IPS-20b (cell line): Measurements from ENCODE around the gene MYL3.

Experiments
- H3K27ac ChIP-seq: one replicate; pipeline ENCODE4 v1.5.1; 2013; ENCODE audit warnings: low read length
- H3K27me3 ChIP-seq: 2 replicates; pipeline ENCODE4 v1.6.1; 2013; ENCODE audit warnings: mild to moderate bottlenecking, low read length, inconsistent platforms; ENCODE audit not compliant: insufficient read depth
- H3K36me3 ChIP-seq: 2 replicates; pipeline ENCODE4 v1.6.1; 2013; ENCODE audit warnings: low read depth, mild to moderate bottlenecking, inconsistent platforms, low read length, moderate library complexity; ENCODE audit not compliant: insufficient read depth
- H3K4me1 ChIP-seq: 2 replicates; pipeline ENCODE4 v1.6.1; 2013; ENCODE audit warnings: mild to moderate bottlenecking, control low read depth, inconsistent platforms, low read length, moderate library complexity; ENCODE audit not compliant: insufficient read depth
- H3K4me3 ChIP-seq: 2 replicates; pipeline ENCODE4 v1.5.1; 2013; ENCODE audit warnings: mild to moderate bottlenecking, low read length, inconsistent platforms
- H3K9ac ChIP-seq: 2 replicates; pipeline ENCODE4 v1.6.1; 2013; ENCODE audit warnings: low read depth, mild to moderate bottlenecking, inconsistent platforms, low read length, moderate library complexity
- H3K9me3 ChIP-seq: 2 replicates; pipeline ENCODE4 v1.6.1; 2013; ENCODE audit warnings: mild to moderate bottlenecking, low read depth, low read length, inconsistent platforms; ENCODE audit not compliant: insufficient read depth

MYL3 gene

DNA sequence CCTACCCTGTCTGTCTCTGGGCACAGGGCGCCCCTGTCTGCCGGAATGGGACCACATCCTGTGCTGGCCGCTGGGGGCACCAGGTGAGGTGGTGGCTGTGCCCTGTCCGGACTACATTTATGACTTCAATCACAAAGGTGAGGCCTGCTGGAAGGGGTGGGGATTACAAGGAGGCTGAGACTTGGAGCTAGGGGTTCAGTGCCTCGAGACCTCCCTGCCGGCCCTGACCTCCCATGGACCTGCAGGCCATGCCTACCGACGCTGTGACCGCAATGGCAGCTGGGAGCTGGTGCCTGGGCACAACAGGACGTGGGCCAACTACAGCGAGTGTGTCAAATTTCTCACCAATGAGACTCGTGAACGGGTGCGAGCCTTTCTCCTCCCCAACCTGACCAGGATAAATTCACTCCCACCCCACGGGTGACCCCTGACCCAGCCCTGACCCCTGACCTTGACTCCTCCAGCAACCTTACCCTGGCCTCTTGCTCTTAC is 34.6 kb upstream of the MYL3 start:
- Histone ChIP-seq H3K27ac (no peak overlapping the region), H3K4me1 (peaks cover 1% of the 10 kb centered on the region; the same call in 1 of the 2 replicates), H3K36me3 (no peaks in the 10 kb centered on the region), H3K9me3 (no peaks in the 10 kb centered on the region), H3K27me3 (peaks cover 15% of the 10 kb centered on the region), H3K9ac (no peak overlapping the region), H3K4me3 (no peak overlapping the region)

DNA sequence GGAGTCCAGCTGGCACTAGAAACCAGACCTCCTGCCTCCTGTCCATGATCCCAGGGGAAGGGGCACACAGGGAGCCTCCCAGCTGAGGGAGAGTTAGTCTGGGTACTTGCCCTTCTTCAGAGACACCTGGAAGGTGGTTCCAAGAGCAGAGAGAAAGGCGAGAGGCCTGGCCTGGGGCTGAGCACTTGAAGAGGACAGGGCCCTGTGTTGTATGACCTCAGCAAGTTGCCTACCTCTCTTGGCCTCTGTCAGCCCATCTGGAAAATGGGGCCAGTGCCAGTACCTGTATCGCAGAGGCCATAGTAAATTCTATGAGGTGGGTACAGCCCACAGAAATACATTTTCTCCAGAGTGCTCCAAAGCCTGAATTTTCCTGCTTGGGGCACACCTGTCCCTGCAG is 33.8 kb upstream of the MYL3 start:
- H3K9me3 ChIP-seq = no peaks in the 10 kb centered on the region
- H3K36me3 ChIP-seq = no peaks in the 10 kb centered on the region
- peaks cover 22% of the 10 kb centered on the region for H3K27me3 ChIP-seq
- no peak overlapping the region for H3K27ac ChIP-seq
- H3K9ac ChIP-seq = no peak overlapping the region
- H3K4me1 ChIP-seq = peaks cover 2% of the 10 kb centered on the region; the same call in 1 of the 2 replicates
- no peak overlapping the region for H3K4me3 ChIP-seq

DNA sequence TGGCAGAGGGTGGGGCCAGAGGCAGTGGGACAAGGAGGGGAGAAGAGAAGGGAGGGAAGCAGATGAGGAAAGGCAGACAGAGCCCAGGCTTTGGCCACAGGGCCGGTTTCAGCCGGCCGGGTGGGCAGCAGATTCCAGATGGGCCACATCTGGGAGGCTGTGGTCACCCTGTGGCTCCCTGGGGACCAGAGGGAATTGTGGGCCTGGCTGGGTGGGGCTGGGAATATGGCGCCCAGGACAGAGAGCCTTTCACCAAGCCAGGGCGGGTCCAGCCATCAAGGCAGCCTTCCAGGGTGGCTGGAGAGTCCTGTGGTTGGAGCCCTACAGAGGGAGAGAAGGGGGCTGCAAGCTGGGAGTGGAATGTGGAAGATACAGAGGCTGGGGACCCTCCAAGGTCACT is 33.1 kb upstream of the MYL3 start:
- no peak overlapping the region for H3K27ac ChIP-seq
- H3K36me3 ChIP-seq = no peaks in the 10 kb centered on the region
- no peaks in the 10 kb centered on the region for H3K9me3 ChIP-seq
- H3K4me3 ChIP-seq = no peak overlapping the region
- no peak overlapping the region for H3K9ac ChIP-seq
- H3K4me1 ChIP-seq = peaks cover 2% of the 10 kb centered on the region; the same call in 1 of the 2 replicates
- H3K27me3 ChIP-seq = peaks cover 29% of the 10 kb centered on the region

DNA sequence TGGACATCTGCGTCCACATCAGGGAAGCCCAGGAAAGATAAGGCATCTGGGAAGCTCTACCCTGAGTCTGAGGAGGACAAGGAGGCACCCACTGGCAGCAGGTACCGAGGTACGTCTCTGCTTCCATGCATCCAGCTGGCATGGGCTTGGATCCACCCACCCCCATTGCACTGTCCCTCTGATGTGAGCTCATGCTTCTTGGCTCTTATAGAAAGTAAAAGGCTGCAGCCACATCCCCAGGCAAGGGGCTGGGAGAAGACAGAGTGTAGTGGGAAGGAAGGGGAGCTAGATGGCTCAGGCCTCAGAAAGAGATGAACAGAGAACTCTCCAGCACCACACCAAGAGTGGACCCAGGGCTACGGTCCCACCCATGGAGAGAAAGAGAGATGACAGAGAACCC is 32.5 kb upstream of the MYL3 start:
- no peak overlapping the region for H3K4me3 ChIP-seq
- no peak overlapping the region for H3K27ac ChIP-seq
- no peaks in the 10 kb centered on the region for H3K36me3 ChIP-seq
- H3K9me3 ChIP-seq = no peaks in the 10 kb centered on the region
- H3K27me3 ChIP-seq = peaks cover 35% of the 10 kb centered on the region
- no peak overlapping the region for H3K9ac ChIP-seq
- H3K4me1 ChIP-seq = peaks cover 2% of the 10 kb centered on the region; the same call in 1 of the 2 replicates

DNA sequence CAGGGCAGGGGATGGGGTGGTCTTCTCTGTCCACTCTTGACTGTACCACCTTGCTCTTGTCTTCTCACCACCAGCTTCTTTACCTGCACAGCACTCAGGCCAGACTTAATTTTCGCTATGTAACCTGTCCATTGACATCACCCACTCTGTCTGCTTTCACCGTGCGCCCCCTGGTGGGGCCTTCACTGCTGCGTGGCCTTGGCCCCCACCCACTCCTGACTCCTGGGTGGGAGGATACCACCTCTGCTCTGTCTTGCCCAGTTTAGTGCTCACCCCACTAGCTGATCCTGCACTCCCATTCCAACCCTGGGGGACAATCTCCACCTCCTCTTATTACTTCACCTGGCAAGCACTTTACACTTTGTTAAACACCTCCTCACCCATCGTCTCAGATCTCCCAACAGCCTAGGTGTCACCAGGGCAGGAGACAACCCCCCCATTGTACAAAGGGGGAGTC is 32.0 kb upstream of the MYL3 start:
- Histone ChIP-seq H3K27me3 (peaks cover 40% of the 10 kb centered on the region), H3K4me3 (no peak overlapping the region), H3K4me1 (peaks cover 2% of the 10 kb centered on the region; the same call in 1 of the 2 replicates), H3K27ac (no peak overlapping the region), H3K36me3 (no peaks in the 10 kb centered on the region), H3K9ac (no peak overlapping the region), H3K9me3 (no peaks in the 10 kb centered on the region)

DNA sequence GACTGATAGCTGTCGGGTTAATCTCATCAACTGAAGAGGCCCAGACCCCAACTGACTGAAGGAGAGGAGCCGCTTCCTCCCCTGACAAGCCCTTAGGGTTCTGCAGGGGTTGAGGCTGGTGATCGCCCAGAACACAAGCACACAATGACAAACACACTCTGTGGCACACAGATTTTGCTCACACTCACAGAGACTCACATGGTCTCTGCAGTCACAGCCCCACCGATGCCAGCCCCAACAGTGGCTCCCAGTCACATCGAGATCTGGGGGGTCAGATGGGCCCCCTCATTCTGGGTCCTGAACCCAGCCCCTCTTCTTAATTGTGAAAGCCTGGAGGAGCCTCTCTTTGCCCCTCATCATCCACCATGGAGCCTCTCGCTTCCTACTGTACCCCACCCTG is 31.0 kb upstream of the MYL3 start:
- H3K9me3 ChIP-seq = no peaks in the 10 kb centered on the region
- H3K27ac ChIP-seq = no peak overlapping the region
- peaks cover 50% of the 10 kb centered on the region for H3K27me3 ChIP-seq
- H3K4me1 ChIP-seq = peaks cover 2% of the 10 kb centered on the region; the same call in 1 of the 2 replicates
- H3K36me3 ChIP-seq = no peaks in the 10 kb centered on the region
- no peak overlapping the region for H3K4me3 ChIP-seq
- H3K9ac ChIP-seq = no peak overlapping the region

DNA sequence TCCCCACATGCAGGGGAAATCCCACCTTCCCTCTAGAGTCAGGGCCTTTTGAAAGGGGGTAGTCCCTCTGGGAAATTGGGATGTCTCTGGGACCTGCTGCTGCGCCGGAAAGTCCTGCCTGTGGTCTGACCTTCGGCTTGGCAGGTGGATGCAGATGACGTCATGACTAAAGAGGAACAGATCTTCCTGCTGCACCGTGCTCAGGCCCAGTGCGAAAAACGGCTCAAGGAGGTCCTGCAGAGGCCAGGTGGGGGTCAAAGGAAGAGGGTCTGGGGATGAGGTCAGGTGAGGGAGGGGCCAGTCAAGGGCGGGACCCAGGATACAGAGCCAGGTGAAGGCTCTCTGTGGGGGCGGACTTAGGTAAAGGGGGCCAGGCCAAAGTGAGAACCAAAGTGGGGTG is 30.5 kb upstream of the MYL3 start:
- Histone ChIP-seq H3K36me3 (no peaks in the 10 kb centered on the region), H3K27me3 (peaks cover 55% of the 10 kb centered on the region), H3K9me3 (no peaks in the 10 kb centered on the region), H3K27ac (no peak overlapping the region), H3K9ac (no peak overlapping the region), H3K4me3 (no peak overlapping the region), H3K4me1 (peaks cover 2% of the 10 kb centered on the region; the same call in 1 of the 2 replicates)

DNA sequence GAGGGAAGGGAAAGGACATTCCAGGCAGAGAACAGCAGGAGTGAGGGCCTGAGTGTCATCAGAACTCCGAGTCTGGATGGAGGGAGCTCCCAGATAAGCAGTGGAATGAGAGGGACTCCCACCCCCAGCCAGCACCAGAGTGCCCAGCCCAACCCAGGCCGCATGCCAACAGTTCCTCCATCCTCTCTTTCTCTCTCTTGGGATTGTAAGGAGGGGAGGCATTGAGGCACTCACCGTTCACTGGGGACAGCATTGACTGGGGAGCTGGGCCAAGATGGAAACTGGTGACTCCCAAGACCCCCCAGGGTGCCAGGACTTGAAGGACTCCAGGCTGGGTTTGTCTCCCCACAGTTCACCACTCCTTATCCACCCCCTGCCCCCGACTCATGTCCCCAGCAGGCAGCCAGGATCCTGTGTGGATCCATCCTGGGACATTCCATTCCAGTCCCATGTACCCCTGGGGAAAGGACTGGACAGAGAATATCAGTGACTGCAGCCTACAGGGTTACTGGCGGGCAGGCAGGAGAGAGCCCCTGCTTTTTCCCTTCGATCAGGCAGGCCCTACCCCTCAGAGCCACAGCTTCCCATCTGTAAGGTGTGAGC is 30.0 kb upstream of the MYL3 start:
- peak overlapping the region; percentile 71; the same call in 1 of the 2 replicates for H3K4me3 ChIP-seq
- H3K9ac ChIP-seq = no peak overlapping the region
- H3K27ac ChIP-seq = no peak overlapping the region
- no peaks in the 10 kb centered on the region for H3K9me3 ChIP-seq
- peaks cover 60% of the 10 kb centered on the region for H3K27me3 ChIP-seq
- peaks cover 6% of the 10 kb centered on the region; the same call in 1 of the 2 replicates for H3K4me1 ChIP-seq
- no peaks in the 10 kb centered on the region for H3K36me3 ChIP-seq

DNA sequence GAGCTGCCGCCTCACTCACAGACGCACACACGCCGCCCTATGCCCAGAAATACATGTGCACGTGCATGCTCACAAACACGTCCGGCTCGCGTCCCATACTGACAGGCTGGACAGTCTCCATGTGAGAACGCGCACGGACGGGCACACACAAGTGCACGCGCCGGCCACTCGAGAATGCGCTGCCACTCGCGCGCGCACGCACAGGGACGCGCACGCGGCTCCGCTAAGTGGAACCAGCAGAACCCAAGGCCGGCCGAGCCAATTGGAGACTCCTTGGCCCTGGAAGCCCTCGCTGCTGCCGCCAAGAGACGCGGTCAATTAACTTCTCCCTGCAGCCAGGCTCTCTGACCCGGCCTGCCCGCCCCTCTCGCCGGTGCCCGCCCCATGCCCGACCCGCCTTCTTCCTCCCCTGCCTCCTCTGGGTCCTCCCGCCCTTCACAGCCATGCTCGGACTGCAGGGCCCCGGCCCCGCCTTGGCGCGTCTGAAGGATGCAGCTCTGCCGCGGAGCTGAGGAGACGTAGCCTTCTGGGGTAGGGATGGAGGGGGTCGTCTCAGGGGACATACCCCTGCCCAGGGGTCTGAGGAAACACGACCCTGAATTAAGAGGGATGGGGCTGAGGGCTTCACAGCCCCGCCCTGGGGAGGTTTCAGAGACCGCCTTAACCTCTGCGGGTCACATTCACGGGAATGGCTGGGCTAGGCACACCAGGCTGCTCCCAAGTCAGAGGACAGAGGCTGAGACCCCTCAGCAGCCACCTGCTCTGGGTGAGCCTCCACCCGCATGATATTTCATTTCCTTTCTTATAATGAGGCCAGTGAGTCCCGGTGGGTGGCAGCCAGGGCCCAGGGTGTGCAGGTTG is 29.3 kb upstream of the MYL3 start:
- H3K27me3 ChIP-seq = peaks cover 65% of the 10 kb centered on the region
- H3K4me3 ChIP-seq = peak overlapping the region; percentile 71
- peaks cover 12% of the 10 kb centered on the region; the same call in 1 of the 2 replicates for H3K4me1 ChIP-seq
- H3K36me3 ChIP-seq = no peaks in the 10 kb centered on the region
- no peaks in the 10 kb centered on the region for H3K9me3 ChIP-seq
- no peak overlapping the region for H3K27ac ChIP-seq
- no peak overlapping the region for H3K9ac ChIP-seq

DNA sequence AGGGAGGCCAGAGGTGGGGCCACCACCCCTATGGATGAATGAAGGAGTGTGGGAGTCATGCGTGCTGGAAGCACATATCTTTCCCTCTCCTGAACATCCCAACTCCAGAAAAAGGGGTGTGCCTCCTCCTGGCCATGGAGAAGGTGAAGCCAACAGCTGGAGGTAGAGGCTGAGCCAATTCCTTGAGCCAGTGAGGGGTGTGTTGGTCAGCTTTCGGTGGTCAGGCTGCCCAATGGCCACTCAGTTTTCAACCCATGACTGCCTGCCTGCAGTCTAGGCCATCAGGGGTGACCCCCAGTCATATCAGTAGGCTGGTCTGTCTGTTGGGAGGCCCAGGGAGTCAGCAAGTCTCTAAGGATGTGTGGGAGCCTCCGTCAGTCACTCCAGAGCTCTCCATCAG is 27.9 kb upstream of the MYL3 start:
- Histone ChIP-seq H3K4me3 (no peak overlapping the region), H3K9me3 (no peaks in the 10 kb centered on the region), H3K27me3 (peaks cover 79% of the 10 kb centered on the region), H3K27ac (no peak overlapping the region), H3K9ac (no peak overlapping the region), H3K36me3 (no peaks in the 10 kb centered on the region), H3K4me1 (peaks cover 13% of the 10 kb centered on the region; the same call in 1 of the 2 replicates)

DNA sequence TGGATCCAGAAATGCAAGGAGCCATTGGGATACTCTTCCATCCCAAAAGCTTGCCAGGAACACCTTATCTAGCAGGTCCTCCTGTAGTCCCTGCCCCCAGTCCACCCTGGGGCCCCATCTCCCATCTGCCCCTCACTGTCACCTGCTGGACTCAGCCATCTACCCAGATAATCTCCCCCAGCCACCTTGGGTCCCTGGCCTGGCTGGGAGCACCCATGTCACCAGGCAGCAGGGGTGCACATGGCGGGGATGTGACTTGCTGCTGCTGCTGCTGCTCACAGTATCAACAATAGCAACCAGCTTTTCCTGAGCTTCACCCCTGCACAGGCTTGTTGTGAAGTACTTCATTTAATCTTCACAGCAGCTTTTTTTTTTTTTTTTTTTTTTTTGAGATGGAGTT is 26.9 kb upstream of the MYL3 start:
- H3K36me3 ChIP-seq = no peaks in the 10 kb centered on the region
- H3K9ac ChIP-seq = no peak overlapping the region
- no peak overlapping the region for H3K4me3 ChIP-seq
- peaks cover 89% of the 10 kb centered on the region for H3K27me3 ChIP-seq
- H3K4me1 ChIP-seq = peaks cover 13% of the 10 kb centered on the region; the same call in 1 of the 2 replicates
- H3K27ac ChIP-seq = no peak overlapping the region
- no peaks in the 10 kb centered on the region for H3K9me3 ChIP-seq
